Measurements from ENCODE around the gene ARVCF.

ARVCF gene, protein sequence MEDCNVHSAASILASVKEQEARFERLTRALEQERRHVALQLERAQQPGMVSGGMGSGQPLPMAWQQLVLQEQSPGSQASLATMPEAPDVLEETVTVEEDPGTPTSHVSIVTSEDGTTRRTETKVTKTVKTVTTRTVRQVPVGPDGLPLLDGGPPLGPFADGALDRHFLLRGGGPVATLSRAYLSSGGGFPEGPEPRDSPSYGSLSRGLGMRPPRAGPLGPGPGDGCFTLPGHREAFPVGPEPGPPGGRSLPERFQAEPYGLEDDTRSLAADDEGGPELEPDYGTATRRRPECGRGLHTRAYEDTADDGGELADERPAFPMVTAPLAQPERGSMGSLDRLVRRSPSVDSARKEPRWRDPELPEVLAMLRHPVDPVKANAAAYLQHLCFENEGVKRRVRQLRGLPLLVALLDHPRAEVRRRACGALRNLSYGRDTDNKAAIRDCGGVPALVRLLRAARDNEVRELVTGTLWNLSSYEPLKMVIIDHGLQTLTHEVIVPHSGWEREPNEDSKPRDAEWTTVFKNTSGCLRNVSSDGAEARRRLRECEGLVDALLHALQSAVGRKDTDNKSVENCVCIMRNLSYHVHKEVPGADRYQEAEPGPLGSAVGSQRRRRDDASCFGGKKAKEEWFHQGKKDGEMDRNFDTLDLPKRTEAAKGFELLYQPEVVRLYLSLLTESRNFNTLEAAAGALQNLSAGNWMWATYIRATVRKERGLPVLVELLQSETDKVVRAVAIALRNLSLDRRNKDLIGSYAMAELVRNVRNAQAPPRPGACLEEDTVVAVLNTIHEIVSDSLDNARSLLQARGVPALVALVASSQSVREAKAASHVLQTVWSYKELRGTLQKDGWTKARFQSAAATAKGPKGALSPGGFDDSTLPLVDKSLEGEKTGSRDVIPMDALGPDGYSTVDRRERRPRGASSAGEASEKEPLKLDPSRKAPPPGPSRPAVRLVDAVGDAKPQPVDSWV

DNA sequence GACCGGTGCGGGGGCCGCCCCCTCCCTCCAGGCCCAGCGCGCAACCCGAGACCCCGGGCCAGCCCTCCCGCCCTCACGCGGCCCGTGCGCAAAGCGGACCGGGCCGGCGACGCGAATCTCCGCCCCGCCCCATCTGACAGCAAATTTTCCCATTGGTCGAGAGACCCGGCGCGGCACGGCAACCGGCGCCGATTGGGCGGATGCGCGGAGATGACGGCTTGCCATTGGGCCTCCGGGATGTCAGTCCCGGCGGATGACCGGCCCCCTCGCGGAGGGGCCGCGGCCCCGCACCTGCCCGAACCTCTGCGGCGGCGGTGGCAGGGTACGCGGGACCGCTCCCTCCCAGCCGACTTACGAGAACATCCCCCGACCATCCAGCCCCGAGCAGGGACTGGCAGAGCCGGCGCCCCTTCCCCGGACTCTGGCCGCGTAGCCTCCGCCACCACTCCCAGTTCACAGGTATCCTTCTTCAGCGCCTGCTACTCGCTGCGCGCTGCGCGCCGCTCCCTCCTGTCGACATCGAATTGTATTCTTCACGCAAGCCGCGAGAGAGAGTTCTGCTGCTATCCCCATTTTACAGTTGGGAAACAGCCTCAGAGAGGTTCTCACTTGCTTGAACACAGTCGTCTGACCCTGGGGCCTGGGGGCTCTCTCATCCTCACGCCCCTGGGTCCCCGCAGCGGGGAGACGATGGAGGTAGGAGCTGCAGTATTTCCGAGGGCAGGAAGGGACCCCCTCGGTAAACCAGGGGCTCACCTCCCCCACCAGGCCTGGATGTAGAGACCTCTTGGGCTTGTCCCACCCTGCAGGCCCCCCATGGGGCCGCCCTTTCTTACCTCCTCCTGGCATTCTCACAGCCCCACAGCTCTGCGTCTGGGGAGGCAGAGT, at the start of gene ARVCF:
ARVCF (minus strand) TSS at position 90 of the 888 bp plus-strand sequence. CDS start 26,029 bp downstream, outside the sequence.
- peak; percentile 89 to 91 for DNase-seq (ENCODE audit: low read depth in 2 of 2)

DNA sequence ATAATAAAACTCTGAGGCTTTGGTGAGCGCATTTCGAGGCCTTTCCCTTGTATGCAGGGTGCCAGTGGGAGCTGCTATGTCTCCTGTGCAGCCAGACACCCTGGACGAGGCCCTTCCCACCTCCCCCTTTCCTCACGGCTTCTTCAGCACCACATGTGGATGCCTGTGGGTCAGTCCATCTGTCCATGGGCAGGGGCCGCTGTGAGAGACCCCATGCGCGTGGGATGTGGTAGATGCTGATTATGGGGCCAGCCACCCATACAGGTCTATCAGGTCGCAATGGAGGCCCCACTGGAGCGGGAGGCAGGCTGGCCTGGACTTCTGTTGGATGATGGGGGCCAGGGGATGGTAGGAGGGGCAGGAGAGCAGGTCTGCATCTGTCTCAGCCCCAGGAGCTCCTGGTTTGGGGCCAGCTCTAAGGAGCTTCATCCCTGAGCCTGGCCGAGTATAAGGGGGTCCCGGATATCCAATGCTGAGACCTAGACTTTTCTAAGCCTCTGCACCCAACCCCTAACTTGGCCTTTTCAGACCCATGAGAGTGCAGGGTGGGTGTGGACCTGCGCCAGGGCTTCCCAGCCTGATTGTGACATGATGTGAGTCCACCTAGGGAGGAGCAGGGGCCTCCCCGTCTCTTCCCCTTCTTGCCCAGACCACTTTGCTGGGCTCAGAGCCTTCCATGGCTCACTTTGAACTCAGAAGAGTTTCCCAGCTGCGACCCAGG, 49.4 kb upstream of the ARVCF start:
- DNase-seq (ENCODE audit: low read depth in 2 of 2), result no peak

DNA sequence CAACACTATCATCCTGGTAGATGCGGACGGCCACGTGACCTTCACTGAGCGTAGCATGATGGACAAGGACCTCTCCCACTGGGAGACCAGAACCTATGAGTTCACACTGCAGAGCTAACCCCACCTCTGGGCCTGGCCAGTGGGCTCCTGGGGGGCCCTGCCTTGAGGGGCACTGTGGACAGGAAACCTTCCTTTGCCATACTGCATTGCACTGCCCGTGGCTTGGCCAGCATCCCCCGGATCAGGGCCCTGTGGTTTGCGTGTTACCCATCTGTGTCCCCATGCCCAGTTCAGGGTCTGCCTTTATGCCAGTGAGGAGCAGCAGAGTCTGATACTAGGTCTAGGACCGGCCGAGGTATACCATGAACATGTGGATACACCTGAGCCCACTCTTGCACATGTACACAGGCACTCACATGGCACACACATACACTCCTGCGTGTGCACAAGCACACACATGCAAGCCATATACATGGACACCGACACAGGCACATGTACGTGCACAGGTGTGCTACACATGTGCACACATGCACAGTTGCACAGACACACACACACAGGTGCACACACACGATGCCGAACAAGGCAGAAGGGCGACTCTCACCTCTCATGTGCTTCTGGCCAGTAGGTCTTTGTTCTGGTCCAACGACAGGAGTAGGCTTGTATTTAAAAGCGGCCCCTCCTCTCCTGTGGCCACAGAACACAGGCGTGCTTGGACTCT, 48.1 kb upstream of the ARVCF start:
- no peak for DNase-seq (ENCODE audit: low read depth in 2 of 2)

DNA sequence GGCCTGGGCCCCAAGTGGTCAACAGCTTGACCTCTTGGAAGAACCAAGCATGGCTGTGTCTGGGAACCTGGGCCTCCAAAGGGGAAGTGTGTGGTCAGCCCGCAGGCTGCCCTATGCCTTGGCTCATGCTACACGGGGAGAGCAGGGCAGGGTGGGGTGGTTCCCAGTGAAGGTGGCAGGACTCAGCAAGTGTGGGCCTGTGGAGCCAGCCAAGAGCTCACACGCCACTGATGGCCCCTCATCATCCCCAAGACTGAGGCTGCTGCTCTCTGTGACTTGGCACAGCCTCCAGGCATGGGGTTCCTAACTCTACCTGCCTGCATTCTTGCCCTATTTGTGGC, 47.5 kb upstream of the ARVCF start:
- DNase-seq (ENCODE audit: low read depth in 2 of 2), result no peak

DNA sequence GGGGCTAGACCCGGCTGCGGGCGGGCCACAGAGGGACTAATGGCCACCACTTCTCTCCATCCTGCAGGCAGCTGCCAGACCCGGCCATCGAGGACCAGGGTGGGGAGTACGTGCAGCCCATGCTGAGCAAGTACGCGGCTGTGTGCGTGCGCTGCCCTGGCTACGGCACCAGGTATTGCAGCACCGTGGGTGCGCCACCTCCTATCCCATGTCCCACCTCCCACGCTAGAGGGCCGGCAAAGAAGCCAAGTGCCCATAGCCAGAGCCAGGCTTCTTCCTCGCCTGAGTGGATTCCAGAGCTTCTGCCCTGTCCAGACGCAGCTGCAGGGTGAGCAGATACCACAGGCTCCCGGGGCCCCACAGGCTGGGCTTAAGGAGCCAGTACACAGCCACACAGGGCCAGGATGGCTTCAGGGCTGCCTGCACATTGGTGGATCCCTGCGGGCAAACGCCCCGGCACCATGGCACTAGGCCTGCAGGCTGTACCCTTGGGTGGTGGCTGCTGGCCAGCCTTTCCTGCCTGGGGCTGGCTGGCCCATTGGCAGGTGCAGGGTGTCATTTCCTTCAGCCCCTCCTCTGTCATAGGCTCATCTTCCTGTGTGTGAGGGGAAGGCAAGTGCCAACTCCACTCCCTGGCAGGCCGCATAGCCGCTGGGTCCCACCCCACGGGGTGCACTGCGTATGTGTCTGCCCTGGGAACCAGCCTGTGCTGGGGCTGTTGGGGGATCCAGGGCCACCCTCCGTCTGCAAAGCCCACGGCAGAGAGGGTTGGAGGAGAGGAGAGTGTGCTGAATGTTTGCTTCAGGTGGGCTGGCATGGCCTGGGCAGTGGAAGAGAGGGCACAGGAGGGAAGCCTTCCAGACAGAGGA, 46.9 kb upstream of the ARVCF start:
- no peak for DNase-seq (ENCODE audit: low read depth in 2 of 2)

DNA sequence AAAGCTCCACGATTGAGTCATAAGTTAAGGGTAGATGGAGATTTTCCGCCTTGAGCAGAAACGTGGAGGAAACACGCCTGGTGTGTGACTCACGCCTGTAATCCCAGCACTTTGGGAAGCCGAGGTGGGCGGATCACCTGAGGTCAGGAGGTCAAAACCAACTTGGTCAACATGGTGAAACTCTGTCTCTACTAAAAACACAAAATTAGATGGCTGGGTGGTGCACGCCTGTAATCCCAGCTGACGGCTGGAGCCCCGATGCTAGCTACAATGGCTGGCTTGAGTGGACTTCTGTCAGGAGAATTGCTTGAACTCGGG, 46.1 kb upstream of the ARVCF start:
- no peak for DNase-seq (ENCODE audit: low read depth in 2 of 2)

DNA sequence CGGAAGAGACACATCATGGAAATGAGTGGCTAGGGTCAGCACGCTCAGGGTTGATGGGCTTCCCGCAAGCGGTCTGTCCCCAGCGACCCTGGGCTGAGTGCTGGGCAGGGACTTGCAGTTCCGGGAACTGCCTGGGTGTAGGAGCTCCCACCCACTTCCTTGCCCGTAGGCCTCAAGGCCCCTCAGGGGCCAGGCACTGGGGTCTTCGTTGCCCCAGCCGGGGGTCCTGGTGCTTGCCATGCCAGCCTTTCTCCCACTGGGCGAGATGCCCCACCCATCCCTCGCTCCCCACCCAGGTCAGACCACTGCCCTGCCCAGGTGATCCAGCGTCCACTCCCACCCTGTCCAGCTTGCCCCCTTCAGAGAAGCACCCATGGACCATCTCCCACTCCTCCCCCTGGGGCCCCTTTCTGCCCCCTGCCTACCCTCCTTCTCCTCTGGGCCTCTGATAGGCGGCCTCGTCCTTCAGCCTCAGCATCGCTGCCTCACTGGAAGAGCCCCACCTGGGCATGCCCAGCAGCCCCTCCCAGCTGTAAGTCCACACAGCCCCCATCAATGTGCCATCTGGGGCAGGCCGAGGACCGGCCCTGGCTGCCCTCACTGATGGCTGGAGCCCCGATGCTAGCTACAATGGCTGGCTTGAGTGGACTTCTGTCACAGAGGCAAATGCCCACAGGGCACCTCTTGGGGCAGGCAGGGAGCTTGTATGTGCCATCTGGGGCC, 45.6 kb upstream of the ARVCF start:
- no peak for DNase-seq (ENCODE audit: low read depth in 2 of 2)

DNA sequence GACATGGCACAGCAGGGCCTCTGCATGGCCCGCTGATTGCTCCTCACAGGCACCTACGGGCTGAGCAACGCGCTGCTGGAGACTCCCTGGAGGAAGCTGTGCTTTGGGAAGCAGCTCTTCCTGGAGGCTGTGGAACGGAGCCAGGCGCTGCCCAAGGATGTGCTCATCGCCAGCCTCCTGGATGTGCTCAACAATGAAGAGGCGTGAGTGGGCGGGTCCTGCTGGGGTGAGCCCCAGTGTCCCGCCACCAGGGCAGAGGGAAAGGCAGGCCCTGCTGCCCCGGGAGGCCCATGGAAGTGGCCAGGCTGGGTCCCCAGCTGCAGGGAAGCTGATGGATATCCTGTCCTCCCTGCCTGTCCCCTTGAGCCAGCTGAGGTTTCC, 44.8 kb upstream of the ARVCF start:
- DNase-seq (ENCODE audit: low read depth in 2 of 2), result no peak

DNA sequence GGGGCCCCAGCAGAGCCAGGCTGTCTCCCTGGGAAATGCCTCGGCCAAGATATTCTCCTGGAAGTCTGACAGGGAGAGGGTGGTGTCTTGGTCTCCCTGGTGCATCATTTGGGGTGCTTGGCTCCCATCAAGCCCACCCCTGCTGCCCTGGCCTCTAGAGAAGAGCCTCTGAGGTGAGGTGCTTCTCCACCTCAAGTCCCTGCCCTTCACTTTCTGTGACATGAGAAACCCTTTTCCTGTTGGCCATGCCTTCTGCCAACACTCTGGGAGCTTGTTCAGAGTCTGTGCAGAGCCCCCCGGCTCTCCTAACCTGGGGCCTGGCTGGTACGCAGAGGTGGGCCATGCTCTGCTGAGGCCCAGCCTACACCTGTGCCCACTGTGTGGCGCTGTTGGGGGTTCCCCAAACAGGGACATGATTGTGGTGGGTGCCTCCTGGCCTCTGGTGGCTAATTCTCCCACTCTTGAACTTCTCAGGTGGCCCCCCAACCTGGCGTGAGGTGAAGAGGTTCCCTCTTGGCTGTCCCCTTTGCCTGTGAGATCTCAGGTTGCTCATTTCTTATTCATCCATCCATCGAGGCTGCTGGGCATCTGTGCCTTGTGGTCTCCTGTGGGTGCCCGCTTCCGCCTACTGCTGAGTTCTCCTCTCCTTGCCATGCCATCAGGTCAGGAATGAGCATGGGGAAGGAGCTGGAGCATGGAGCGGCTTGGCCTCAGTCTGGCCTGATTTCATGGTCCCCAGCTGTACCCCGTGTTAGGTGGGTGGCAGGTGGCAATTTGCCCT, 44.3 kb upstream of the ARVCF start:
- DNase-seq (ENCODE audit: low read depth in 2 of 2), result no peak

DNA sequence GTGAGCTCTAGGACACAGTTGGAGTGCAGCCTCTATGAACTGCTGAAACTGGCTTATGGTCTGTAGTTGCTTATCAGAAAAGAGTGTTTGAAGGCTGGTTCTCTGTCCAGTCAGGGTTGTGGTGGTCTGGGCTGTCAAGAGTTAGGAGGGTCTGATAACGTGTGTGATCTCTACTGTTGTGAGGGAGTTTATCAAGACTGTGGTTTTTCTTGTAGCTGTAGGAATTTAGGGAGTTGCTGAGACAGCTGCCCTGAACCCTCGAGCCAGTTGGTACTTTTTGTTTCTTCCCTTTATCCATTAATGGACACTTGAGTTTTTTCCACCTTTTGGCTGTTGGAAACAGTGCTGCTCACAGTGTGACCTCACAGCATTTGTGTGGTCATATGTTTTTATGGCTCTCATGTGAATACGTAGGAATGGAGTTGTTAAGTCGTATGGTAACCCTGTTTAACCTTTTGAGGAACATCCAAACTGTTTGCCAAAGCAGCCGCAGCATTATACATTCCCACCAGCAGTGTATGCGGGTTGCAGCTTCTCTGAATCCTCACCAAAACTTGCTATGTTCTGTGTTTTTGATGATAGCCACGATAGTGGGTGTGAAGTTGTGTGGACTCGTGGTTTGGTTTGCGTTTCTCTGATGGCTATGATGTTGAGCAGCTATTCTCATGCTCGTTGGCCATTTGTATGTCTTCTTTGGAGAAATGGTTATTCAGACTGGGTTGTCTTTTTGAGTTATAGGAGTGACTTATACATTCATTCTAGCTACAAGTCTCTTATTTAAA, 42.6 kb upstream of the ARVCF start:
- DNase-seq (ENCODE audit: low read depth in 2 of 2), result no peak

DNA sequence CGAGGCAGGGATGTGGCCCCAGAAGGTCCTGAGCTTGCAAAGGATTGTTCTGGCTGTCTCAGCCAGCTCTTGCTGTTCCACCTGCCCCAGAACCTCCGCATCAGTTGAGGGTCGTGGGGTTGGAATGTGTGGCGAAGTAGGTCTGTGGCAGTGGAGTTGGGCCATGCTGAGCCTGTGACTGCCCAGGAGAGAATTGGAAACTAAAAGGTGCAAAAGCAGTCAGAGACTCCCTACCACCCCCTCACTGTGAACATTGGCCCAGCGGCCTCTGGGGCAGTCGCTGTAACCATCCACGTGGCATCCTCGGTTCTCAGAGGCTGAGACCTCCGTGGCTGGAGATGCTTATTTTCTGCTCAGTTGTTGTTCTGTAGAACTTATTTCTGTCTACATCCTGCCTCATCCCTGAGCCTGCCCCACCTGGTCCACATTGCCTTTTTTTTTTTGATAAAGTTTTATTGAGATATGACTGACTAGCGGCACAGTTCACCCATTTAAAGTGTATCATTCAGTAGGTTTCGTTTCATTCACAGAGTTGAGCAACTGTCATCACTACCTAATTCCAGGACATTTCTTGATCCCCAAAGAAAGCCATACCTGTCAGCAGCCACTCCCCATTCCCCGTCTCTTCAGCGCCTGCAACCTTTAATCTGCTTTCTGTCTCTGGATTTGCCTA, 41.1 kb upstream of the ARVCF start:
- DNase-seq (ENCODE audit: low read depth in 2 of 2), result no peak

DNA sequence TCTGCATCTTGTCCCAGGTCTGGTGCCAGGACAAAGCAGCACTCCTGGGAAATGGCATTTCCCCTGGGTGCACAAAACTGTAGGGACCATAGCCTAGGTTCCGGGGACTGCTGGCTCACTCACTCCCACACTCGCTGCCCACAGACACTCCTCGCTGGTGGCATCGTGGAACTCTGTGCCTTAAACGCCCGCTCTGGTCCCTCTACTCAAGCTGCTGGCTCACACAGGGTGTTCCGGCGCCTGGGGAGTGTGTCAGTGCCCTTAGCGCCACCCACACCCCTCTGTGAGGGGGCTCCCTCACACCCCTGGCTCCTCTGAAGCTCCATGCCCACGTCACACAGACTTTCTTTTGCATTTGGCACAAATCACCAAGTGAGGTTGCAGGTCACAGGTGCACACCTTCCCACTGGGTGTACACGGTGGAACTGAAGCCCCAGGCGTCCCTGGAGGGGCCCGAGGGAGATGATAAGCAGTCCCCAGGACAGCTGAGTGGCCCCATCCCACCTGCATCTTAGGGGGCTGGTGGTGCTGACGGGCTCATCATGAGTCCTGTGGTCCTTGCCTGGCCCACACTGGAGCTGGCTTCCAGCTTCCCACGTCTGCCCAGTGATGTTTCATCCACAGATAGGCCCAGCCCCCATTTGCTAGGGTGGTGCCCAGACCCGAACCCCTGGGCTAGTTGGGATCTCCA, 40.2 kb upstream of the ARVCF start:
- no peak for DNase-seq (ENCODE audit: low read depth in 2 of 2)

DNA sequence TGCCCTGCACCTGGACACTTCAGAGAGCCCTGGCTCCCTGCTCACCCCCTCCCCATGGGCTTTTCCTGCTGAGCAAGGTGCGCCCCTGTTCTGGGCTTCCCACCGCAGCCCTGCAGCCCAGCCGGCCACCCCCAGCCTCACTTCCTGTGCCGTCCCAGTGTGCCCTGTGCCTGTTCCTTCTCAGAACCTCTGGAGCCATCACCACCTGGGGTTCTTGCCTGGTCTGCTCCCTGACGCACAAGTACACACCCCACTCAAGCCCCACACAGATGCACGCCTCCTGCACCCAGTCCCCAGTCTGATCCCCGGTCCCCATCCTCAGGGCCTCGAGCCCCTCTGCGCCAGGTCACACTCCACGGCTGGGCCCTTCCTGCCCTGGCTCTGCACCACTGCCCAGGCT, 39.5 kb upstream of the ARVCF start:
- DNase-seq (ENCODE audit: low read depth in 2 of 2), result no peak

DNA sequence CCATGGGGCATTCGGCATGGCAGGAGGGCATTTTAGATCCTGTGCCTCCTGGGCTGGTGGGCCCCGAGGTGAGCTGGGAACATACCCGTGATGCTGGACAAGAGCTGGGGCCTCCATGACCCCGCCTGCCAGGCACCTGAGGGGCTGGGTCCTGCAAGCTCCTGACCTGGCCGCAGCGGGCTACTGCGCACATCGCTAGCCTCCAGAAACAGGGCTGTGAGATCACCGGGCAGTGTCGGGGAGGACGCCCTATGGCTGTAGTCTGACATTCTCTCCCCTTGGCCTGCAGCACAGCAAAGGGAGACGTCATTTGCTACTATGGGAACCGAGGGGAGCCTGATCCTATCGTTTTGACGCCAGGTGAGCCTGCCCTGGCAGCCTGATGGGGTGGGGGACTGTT, 39.0 kb upstream of the ARVCF start:
- DNase-seq (ENCODE audit: low read depth in 2 of 2), result no peak

DNA sequence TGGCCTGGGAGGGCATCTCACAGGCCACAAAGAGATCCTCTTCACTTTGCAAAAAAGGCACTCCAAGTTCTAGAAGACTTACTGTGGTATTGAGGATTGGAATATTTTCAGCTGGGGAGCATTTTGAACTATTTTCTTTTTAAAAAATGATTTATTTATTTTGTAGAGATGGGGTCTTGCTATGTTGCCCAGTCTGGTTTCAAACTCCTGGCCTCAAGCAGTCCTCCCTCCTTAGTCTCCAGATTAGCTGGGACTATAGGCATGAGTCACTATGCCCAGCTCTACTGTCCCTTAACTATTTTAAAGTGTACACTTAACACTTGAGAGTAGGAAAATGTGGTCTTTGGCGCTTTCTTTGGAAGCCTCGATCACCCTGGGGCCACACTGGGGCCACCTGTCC, 38.5 kb upstream of the ARVCF start:
- DNase-seq (ENCODE audit: low read depth in 2 of 2), result no peak

DNA sequence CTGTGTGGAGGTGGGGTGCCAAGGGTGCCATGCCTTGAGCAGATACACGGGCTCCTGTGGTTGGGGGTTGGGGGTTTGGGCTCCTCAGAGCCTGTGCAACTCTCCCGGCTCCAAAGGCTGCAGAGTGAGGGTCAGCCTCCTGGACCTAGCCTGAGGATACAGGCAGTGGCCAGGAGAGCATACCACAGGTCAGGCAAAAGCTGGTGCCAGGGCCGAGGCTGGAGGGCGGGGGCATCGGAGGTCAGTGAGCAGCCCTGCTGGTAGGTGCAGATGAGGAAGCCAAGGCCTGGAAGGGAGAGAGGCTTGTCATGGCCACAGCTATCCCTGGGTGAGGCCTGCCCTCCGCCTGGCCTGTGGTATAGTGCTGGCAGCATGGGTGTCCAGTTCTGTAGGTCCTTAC, 37.9 kb upstream of the ARVCF start:
- no peak for DNase-seq (ENCODE audit: low read depth in 2 of 2)

Data from stimulated activated CD4-positive, alpha-beta T cell treated with anti-CD3 and anti-CD28 coated beads, Interleukin-1b, Interleukin-23, amount 100 ng/mL, for 4 hours (primary cell).